HG03521 (cell line): ENCODE data around the gene OR4D5.

ENCODE experiments used
- ATAC-seq: cut with Tn5 transposase; IDR thresholded peaks from one replicate; pipeline ENCODE4 v1.9.1; 2021; ENCODE audit warnings: mild to moderate bottlenecking, moderate library complexity; ENCODE audit not compliant: unreplicated experiment

Gene OR4D5

DNA sequence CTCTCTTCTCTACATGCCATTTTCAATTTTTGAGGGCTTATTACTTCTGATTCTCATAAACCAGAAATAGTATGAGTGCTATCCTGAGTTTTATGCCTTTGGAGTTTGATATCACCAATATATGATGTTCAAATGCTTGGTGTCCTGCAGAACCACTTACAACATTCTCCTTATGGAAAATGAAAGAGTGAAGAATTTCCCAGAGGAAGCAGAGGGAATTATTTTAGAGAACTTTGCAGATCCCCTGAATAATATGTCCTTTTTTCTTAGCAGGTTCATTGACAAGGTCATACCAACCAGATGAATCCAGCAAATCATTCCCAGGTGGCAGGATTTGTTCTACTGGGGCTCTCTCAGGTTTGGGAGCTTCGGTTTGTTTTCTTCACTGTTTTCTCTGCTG lies at the start of gene OR4D5:
Gene OR4D5 (plus strand): TSS at position 301 of the 400 bp plus-strand sequence. CDS start 0 bp downstream, at position 301.
- ATAC-seq, result no peak

DNA sequence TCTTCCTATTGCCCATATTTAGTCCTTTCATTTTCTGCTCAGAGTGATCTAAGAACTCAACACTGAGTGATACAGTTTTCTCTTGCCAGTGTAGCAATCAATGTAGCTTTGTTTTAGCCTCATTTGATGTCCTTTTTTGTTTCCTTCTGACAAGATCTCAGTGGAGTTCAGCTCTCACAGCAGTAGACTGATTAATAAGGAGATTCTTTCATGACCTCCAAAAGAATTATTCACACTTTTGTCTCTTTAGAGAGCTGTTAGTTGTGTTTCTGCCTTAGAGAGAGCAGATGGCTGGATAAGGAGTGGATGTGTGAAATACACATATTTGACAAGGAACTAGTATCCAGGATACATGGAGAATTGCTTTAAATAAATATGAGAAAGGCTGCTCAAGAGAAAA lies 47.4 kb upstream of the OR4D5 start:
- no peak for ATAC-seq

DNA sequence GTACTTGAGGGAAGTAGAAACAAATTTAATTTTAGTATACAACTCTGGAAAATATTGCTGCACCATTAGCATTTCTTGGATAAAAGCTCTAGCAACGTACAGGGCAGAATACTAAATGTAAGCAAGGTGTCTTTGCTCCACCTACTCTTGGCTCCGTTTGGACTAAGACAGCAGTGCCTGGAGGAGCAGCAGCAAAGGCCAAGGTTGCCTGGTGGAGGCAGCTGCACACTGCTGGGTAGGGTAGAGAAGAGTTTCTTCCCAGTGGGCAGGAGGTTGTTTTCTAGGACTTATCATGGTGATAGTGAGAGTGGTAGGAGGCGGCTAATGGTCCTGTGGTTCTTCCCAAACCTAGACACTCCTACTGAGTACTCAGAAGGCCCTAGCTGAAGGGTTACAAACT lies 39.6 kb upstream of the OR4D5 start:
- ATAC-seq, result no peak

DNA sequence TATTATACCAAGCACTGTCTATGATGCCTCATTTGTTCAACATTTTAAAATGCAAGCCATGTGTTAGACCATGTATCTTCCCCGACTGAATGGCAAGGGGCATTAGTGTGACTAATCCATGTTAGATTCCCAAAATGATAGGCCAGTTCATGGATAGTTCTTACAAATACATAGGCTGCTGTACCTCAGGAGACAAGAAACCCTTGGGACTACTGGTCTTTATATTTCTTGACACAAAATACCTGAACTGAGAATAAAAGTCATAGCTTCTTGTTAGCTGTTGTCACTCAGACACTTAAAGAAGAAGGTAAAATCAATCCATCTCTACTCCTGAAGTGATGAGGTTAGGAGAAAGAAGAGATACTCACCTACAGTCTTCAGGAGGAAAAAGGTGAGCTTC lies 37.5 kb upstream of the OR4D5 start, which contains the start of gene OR8D4:
Gene OR8D4 (plus strand): TSS at position 301 of the 400 bp plus-strand sequence. CDS start 4,265 bp downstream, outside the sequence.
- no peak for ATAC-seq

DNA sequence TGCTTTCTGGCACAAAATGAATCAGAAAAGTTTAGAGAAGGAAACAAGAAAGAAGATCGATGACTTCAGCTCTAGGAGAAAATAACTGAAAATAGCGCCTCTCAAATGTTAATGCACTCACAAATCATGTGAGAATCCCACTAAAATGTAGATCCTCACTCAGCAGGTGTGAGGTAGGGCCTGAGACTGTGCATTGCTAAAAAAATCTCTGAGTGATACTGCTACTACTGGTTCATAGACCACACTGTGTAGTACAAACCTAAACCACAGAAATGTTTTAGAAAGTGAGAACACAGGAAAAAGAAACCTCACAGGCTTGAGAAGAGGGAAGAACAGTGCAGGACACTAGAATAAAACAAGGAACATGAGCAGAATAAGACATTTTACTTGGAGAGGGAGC lies 35.5 kb upstream of the OR4D5 start:
- ATAC-seq, result no peak

DNA sequence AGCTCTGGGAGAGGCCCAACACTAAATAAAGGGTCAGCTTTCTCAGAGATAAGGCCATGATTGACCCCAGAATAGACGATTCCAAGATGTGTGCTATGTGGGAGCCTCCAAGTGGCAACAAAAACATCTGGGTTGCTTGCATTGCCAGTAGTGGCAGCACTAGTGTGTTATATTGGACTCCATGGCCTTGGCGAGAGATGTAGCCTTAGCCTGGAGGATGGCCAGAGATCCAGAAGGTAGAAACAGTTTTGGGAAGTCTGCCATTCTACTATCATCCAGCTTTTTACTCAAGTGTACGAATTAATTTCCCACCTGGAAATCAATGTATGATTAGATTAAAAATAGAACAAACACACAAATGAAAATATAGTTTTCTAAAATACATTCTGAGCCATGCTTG lies 34.5 kb upstream of the OR4D5 start:
- ATAC-seq, result no peak

DNA sequence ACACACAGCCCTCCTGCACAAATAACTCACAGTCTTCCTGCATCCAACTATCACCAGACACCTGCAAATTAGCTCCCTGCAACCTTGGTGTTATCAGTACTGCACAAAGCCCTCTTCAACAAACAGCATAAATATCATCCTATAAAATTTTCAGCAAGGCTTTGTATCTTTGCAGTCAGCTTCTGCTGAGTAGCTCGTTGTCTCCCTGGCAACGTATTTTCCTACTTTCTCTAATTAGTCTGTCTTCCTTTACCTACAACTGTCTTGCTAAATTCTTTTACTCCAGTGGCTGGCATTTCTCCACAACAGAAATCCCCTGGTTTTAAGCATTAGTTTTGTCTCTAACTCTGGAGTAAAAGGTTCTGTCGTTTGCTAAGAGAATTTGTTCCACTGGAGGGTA lies 33.6 kb upstream of the OR4D5 start:
- ATAC-seq, result no peak

DNA sequence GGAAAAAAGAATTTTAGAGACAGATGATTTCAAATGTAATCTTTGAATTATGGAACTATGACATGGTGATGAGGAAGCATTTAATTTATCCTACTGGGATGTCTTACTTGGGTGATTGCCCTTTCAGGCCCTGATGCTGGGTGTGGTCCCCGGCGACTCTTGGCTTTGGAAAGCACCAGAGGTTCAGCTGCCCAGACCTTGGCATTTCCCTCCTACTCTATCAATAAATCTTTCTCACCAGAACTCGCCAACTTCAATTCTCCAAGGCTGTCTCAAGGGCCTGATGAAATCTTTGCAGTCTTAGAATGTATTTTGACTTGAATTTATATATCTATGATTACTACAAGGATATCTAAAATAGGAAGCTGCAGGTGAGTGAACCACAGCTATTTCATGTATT lies 18.5 kb upstream of the OR4D5 start:
- no peak for ATAC-seq

DNA sequence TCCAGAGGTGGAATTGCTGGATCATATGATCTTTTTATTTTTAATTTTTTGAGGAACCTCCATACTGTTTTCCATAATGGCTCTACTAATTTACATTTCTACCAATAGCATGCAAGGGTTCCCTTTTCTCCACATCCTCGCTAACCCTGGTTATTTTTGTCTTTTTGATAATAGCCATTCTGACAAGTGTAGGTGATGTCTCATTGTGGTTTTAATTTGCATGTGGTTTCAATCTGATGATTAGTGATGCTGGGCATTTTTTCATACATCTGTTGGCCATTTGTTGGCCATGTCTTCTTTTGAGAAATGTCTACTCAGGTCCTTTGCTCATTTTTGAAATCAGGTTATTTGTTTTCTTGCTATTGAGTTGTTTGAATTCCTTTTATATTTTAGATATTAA lies 15.4 kb upstream of the OR4D5 start:
- no peak for ATAC-seq

DNA sequence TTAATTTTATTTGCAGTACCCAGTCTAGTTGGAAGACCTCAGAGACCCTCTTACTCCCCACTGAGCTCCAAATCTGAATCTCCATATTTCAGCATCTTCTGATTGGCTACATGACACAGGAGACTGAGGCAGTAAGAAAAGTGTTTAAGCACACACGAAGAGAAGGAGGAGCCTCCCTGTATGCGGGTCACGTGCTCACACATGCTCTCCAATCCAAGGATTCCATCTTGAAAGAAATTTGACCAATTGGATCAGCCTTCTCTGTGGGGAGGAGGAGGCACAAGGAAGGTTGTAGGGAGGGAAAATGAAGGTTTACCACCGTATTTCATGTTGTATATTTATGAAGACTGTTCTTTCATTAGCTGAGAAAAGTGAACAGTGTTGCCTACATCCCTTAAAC lies 3.0 kb downstream of the OR4D5 start:
- no peak for ATAC-seq

DNA sequence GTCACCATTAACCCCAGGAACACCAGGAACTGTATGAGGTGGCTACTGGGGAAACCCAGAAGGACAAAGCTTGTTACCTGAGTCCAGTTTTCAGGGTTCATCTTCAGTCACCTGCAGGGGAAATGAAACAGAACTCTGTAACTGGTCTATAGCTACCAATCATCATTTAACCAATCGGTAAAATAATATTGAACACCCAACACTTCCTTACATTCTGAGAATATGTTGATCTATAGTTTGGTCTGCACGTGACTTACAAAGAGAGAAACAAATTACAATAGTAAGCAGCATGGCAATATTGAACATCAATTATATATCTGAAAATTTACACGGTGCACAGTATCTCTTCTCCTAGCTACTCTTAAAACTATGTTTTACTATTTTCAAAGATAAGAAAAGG lies 4.3 kb downstream of the OR4D5 start, which contains the start of gene OR6T1:
Gene OR6T1 (minus strand): TSS at position 101 of the 400 bp plus-strand sequence. CDS start 0 bp downstream, at position 101.
- ATAC-seq, result no peak

DNA sequence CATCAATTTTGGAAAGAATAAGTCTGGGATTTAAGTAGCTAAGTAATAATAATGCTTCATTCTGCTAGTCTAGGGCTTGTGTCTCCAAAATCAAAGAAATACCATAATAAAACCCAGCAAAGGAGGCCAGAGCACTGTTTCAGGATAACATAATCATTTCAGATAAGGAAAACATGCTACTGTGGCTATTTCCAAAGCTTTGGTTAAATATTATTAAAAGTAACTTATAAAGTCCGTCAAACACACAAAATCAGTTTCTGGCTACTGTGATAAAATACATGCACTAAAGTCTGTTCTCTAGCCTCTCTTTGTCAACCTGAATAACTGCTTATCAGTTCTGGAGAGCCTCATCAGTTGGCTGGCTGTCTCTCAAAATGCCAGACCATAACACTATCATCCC lies 5.7 kb downstream of the OR4D5 start:
- ATAC-seq, result no peak

DNA sequence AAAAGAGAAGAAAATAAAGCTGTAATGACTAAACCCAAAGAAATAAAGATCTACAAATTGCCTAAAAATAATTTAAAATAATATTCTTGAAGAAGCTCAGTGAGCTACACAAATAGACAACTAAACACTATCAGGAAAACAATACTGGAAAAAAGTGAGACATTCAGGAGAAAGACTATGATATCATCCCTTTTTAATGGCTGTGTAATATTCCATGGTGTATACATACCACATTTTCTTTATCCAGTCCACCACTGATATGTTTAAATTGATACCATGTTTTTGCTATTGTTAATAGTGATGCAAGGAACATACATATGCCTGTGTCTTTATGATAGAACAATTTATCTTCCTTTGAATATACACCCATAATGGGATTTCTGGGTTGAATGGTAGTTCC lies 17.3 kb downstream of the OR4D5 start:
- ATAC-seq, result no peak

DNA sequence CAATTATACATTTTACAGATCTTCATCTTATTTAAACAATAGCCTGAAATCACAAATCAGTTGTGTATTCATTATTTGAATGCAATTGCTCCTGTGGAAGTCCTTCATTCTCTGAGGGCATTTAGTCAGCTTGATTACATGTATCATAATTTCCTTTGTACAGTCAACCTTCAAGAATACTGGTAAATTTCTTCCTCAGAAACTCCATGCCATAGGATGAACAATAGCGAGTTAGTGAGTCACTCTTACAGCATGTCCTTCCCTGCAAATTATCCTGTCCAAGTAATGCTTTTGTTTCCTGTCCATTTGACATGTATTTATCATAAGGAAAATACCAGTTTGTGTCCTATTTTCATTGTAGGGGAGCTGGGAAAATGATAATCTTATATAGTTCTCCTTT lies 34.4 kb downstream of the OR4D5 start:
- no peak for ATAC-seq

DNA sequence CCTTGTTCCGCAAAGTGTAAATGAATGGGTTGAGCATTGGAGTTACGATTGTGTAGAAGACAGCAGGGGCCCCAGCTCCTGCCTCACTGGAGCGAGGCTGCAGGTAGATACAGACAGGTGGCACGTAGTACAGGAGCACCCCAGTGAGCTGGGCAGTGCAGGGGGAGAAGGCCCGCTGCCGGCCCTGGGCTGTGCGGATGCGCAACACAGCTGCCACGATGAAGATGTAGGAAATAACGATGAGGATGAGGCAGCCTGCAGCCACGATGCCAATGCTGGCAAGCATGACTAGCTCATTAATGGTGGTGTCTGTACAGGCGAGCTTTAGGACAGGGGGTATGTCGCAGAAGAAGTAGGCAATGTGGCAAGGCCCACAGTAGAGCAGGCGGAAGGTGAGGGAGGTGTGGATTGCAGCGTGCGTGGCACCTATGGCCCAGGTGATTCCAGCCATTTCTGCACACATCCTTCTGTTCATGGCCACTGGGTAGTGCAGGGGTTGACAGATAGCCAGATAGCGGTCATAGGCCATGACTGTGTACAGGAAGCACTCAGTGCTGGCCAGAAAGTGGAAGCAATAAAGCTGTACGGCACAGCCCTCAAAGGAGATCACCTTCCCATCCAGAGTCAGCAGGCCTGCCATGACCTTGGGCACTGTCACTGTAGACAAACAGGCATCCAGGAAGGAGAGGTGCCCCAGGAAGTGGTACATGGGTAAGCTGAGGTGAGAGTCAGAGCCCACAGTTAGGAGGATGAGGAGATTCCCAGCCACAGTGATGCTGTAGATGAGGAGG lies 37.5 kb downstream of the OR4D5 start:
- ATAC-seq, result no peak

DNA sequence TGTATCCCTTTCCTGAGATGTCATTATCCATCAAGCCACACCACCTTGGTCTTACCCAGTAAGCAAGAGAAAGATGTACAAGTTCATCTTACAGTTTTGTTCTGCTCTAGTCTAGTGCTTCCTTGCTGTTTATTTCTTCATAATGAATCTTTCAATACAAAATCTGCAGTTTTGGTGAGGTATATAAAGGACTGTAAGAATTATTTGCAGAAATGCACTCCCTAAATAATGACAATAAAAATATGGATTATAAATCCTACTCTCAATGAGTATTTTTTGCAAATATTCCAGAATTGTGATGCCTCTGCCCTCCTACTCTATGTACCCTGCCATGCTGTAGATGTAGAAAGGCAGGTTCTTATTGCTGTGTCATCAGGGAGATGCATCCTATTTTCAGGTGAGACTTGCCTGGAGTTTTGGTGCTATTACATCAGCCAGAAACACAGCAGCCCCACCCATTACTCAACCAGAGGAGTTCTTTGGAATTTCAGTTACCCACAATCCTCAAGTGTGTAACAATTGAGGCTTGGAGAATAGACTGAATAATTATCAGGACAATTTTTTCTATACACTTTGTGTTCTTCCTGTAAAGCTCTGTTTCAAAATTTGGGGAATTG lies 38.4 kb downstream of the OR4D5 start, which contains the start of gene OR10S1:
Gene OR10S1 (minus strand): TSS at position 51 of the 617 bp plus-strand sequence. CDS start 117 bp downstream, outside the sequence.
- ATAC-seq, result no peak

DNA sequence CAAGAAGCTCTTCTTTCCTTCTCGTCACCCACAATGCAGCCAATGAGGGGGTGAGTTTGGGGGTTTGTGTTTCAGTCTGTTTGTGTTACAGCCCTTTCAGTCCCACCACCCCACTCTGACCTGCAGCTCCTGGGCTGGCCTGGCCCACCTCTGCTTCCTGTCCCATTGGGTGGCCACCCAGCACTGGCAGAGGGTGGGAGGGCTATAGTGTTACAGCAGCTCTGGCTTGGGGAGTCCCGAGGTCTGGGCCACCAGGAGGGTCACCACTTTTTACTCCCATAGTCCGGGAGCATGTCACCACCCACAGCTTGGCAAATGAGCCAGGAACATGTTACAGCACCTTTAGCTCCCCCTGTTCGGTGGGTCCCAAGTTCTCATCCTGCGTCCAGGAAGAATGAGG lies 39.9 kb downstream of the OR4D5 start:
- no peak for ATAC-seq
